SK-N-DZ (cell line): Measurements from ENCODE around the gene AGAP1.

Experiments
- DNase-seq: peaks from one replicate; pipeline ENCODE4 v3.0.0-alpha.2; 2015; ENCODE audit warnings: low spot score

The AGAP1 gene

GRCh38 chr2:235507928-235508327, 14.1 kb downstream of the AGAP1 start:
- no peak for DNase-seq

- no peak for DNase-seq
These were observed 14.7 kb downstream of the AGAP1 start for GRCh38 chr2:235508371-235509160.

GRCh38 chr2:235510318-235510717, 16.5 kb downstream of the AGAP1 start:
- DNase-seq: no peak

- no peak for DNase-seq
These were observed 17.4 kb downstream of the AGAP1 start for GRCh38 chr2:235511187-235511661.

GRCh38 chr2:235511751-235512698, 18.2 kb downstream of the AGAP1 start:
- DNase-seq: no peak

GRCh38 chr2:235512699-235513053, 18.8 kb downstream of the AGAP1 start:
- DNase-seq: no peak

- no peak for DNase-seq
These were observed 20.3 kb downstream of the AGAP1 start for GRCh38 chr2:235513984-235514626.

- no peak for DNase-seq
These were observed 21.0 kb downstream of the AGAP1 start for GRCh38 chr2:235514627-235515363.

GRCh38 chr2:235515364-235515742, 21.5 kb downstream of the AGAP1 start:
- no peak for DNase-seq

- no peak for DNase-seq
These were observed 22.0 kb downstream of the AGAP1 start for GRCh38 chr2:235515821-235516220.

GRCh38 chr2:235516257-235516656, 22.4 kb downstream of the AGAP1 start:
- DNase-seq: no peak

GRCh38 chr2:235518322-235519090, 24.7 kb downstream of the AGAP1 start:
- no peak for DNase-seq

GRCh38 chr2:235520787-235521186, 26.9 kb downstream of the AGAP1 start:
- no peak for DNase-seq

- DNase-seq: no peak
These were observed 28.0 kb downstream of the AGAP1 start for GRCh38 chr2:235521844-235522243.

GRCh38 chr2:235523021-235523420, 29.2 kb downstream of the AGAP1 start:
- no peak for DNase-seq

- DNase-seq: no peak
These were observed 29.8 kb downstream of the AGAP1 start for GRCh38 chr2:235523486-235524150.

GRCh38 chr2:235526166-235526565, 32.3 kb downstream of the AGAP1 start:
- no peak for DNase-seq

- no peak for DNase-seq
These were observed 34.1 kb downstream of the AGAP1 start for GRCh38 chr2:235527806-235528469.

GRCh38 chr2:235529621-235530020, 35.8 kb downstream of the AGAP1 start:
- DNase-seq: no peak
